Hepatocyte (in vitro differentiated cells): ENCODE measurements around the gene IL17RD. TPM values are rescaled to one million over a fixed set of nuclear protein-coding genes. Genes with fewer than 3 reads are reported as not detected.
A peak's percentile ranks its signal among the peaks of the same experiment; 100 is the strongest.

Experiments used
- DNase-seq: peaks from one replicate; pipeline ENCODE4 v3.0.0-alpha.2; 2016; ENCODE audit warnings: low spot score
- H2AFZ ChIP-seq: fragments of 200-600 bp; sonication (generic); 2 replicates; pipeline ENCODE4 v1.6.0; 2016; ENCODE audit warnings: antibody characterized with exemption, mild to moderate bottlenecking
- H3K27ac ChIP-seq: fragments of 200-600 bp; sonication (generic); 2 replicates; pipeline ENCODE4 v1.5.1; 2016; ENCODE audit warnings: mild to moderate bottlenecking
- H3K27me3 ChIP-seq: fragments of 200-600 bp; sonication (generic); 2 replicates; pipeline ENCODE4 v1.6.1; 2016
- H3K36me3 ChIP-seq: fragments of 200-600 bp; sonication (generic); replicated peaks from 2 replicates; pipeline ENCODE4 v1.5.1; 2016; ENCODE audit warnings: low read depth; ENCODE audit not compliant: insufficient read depth
- H3K4me1 ChIP-seq: fragments of 200-600 bp; sonication (generic); 2 replicates; pipeline ENCODE4 v1.5.1; 2016; ENCODE audit warnings: mild to moderate bottlenecking, moderate library complexity; ENCODE audit not compliant: insufficient read depth
- H3K4me2 ChIP-seq: fragments of 200-600 bp; sonication (generic); 2 replicates; pipeline ENCODE4 v1.6.0; 2016
- H3K4me3 ChIP-seq: fragments of 200-600 bp; sonication (generic); 2 replicates; pipeline ENCODE4 v1.5.1; 2016; ENCODE audit warnings: mild to moderate bottlenecking
- H3K79me2 ChIP-seq: fragments of 200-600 bp; sonication (generic); 2 replicates; pipeline ENCODE4 v1.6.0; 2017; ENCODE audit warnings: mild to moderate bottlenecking
- H3K9me2 ChIP-seq: fragments of 200-600 bp; sonication (generic); replicated peaks from 2 replicates; pipeline ENCODE4 v1.6.0; 2017; ENCODE audit warnings: mild to moderate bottlenecking; ENCODE audit not compliant: insufficient read depth
- H3K9me3 ChIP-seq: fragments of 200-600 bp; sonication (generic); 2 replicates; pipeline ENCODE4 v1.5.1; 2016; ENCODE audit warnings: low read depth, mild to moderate bottlenecking
- H4K20me1 ChIP-seq: fragments of 200-600 bp; sonication (generic); 2 replicates; pipeline ENCODE4 v1.6.0; 2016; ENCODE audit warnings: mild to moderate bottlenecking; ENCODE audit not compliant: insufficient read depth, poor library complexity, severe bottlenecking
- CTCF ChIP-seq: fragments of 200-600 bp; sonication (generic); IDR thresholded peaks from 2 replicates; pipeline ENCODE4 v1.5.1; 2016; ENCODE audit warnings: antibody characterized with exemption, mild to moderate bottlenecking; ENCODE audit not compliant: poor library complexity
- EZH2 ChIP-seq: fragments of 200-600 bp; sonication (generic); IDR thresholded peaks from 2 replicates; pipeline ENCODE4 v1.6.1; 2016; ENCODE audit warnings: antibody characterized with exemption, mild to moderate bottlenecking, borderline replicate concordance
- EZH2phosphoT487 ChIP-seq: fragments of 200-600 bp; sonication (generic); IDR thresholded peaks from one replicate; pipeline ENCODE4 v1.6.1; 2018; ENCODE audit warnings: antibody characterized with exemption, mild to moderate bottlenecking, low read depth, moderate library complexity; ENCODE audit not compliant: unreplicated experiment, severe bottlenecking
- WGBS: methylation state at CpG from one replicate; pipeline ENCODE4 v1.1.6; 2016; ENCODE audit warnings: low lambda C conversion rate; ENCODE audit errors: missing lambda C conversion rate; 5-methylcytosine and 5-hydroxymethylcytosine counted together
- polyA plus RNA-seq: library from polyadenylated mRNA; unstranded; fragments of >200 nt; fragmentation: Nextera tagmentation; extraction: Ambion mirVana; gene quantifications from 2 replicates; pipeline ENCODE4 v1.2.1, GENCODE V29; 2016
- total RNA-seq: library from RNA; depleted of rRNA; stranded (reverse); fragments of >200 nt; gene quantifications from 2 replicates; pipeline ENCODE4 v1.2.3, GENCODE V29; 2014

IL17RD gene
- total and polyA plus RNA-seq, 2 experiments from 2014 or later, result 1.7 to 6.2 TPM

- 59% methylated on average over 3 of the region's 3 CpGs for WGBS
- Histone ChIP-seq H3K4me1 (no peaks in the 10 kb centered on the region), H3K4me2 (no peak overlapping the region), H3K9me2 (no peaks in the 10 kb centered on the region), H4K20me1 (no peaks in the 10 kb centered on the region), H3K9me3 (no peaks in the 10 kb centered on the region), H3K4me3 (no peak overlapping the region), H3K27me3 (no peaks in the 10 kb centered on the region), H3K36me3 (no peaks in the 10 kb centered on the region), H2AFZ (no peak overlapping the region), H3K79me2 (no peaks in the 10 kb centered on the region), H3K27ac (peak overlapping the region; percentile 10)
- no peak for DNase-seq
- TF ChIP-seq EZH2phosphoT487, result no peak
- no peak for TF ChIP-seq EZH2
- TF ChIP-seq CTCF, result no peak
Observed at GRCh38 chr3:57091521-57092273, 73.5 kb downstream of the IL17RD start.

GRCh38 chr3:57089043-57089442 lies 76.1 kb downstream of the IL17RD start:
- Histone ChIP-seq H3K4me3 (no peak overlapping the region), H3K27me3 (no peaks in the 10 kb centered on the region), H3K9me2 (no peaks in the 10 kb centered on the region), H2AFZ (no peak overlapping the region), H3K36me3 (no peaks in the 10 kb centered on the region), H4K20me1 (no peaks in the 10 kb centered on the region), H3K9me3 (no peaks in the 10 kb centered on the region), H3K4me2 (no peak overlapping the region), H3K27ac (no peak overlapping the region), H3K79me2 (no peaks in the 10 kb centered on the region), H3K4me1 (no peaks in the 10 kb centered on the region)
- no peak for DNase-seq
- no peak for TF ChIP-seq EZH2
- no peak for TF ChIP-seq CTCF
- no peak for TF ChIP-seq EZH2phosphoT487
- WGBS, result 93% methylated on average over 4 of the region's 4 CpGs

GRCh38 chr3:57088503-57088902 lies 76.7 kb downstream of the IL17RD start:
- Histone ChIP-seq H3K4me2 (no peak overlapping the region), H3K4me1 (no peaks in the 10 kb centered on the region), H3K9me3 (no peaks in the 10 kb centered on the region), H3K9me2 (no peaks in the 10 kb centered on the region), H3K4me3 (no peak overlapping the region), H3K79me2 (no peaks in the 10 kb centered on the region), H2AFZ (no peak overlapping the region), H4K20me1 (no peaks in the 10 kb centered on the region), H3K27ac (no peak overlapping the region), H3K27me3 (no peaks in the 10 kb centered on the region), H3K36me3 (no peaks in the 10 kb centered on the region)
- TF ChIP-seq CTCF (no peak), EZH2 (no peak), EZH2phosphoT487 (no peak)
- 95% methylated on average over 5 of the region's 5 CpGs for WGBS
- no peak for DNase-seq
